Activated CD8-positive, alpha-beta memory T cell treated with anti-CD3 and anti-CD28 coated beads for 36 hours (primary cell): ENCODE data around the gene PSMC1. TPM values are rescaled to one million over a fixed set of nuclear protein-coding genes. Genes with fewer than 3 reads are reported as not detected.

Experiments used
- CTCF ChIA-PET: fragments of 350-600 bp; sonication (Branson Sonifier 250); formaldehyde crosslinking; loops from one replicate; lab custom pipeline; 2021; ENCODE audit warnings: antibody characterized with exemption; lab: Charles Lee
- POLR2A ChIA-PET: fragments of 350-600 bp; sonication (Branson Sonifier 250); formaldehyde crosslinking; loops from one replicate; lab custom pipeline; 2021; ENCODE audit warnings: antibody characterized with exemption; lab: Charles Lee
- total RNA-seq, 2 experiments: library from RNA; stranded (reverse); gene quantifications; one replicate each; pipeline ENCODE4 v1.2.3, GENCODE V29; 2021

Gene PSMC1
- total RNA-seq, 2 experiments from 2014 or later = 126 to 152 TPM

- ChIA-PET CTCF (no interaction called here), POLR2A (no interaction called here)
These were observed 40.3 kb downstream of the PSMC1 start for GRCh38 chr14:90296641-90297040.

GRCh38 chr14:90297876-90298629 lies 41.7 kb downstream of the PSMC1 start:
- CTCF ChIA-PET = interaction anchor here (0.7 kb wide), 1 partner anchor 1053 kb away, joined by 3 read pairs; no protein-coding TSS in a partner anchor
- POLR2A ChIA-PET = no interaction called here

- CTCF ChIA-PET = no interaction called here
- POLR2A ChIA-PET = no interaction called here
These were observed 43.1 kb downstream of the PSMC1 start for GRCh38 chr14:90299408-90299807.

- ChIA-PET POLR2A (no interaction called here), CTCF (no interaction called here)
These were observed 44.3 kb downstream of the PSMC1 start for GRCh38 chr14:90300611-90301047.

- ChIA-PET POLR2A (no interaction called here), CTCF (interaction anchor here (0.6 kb wide), 1 partner anchor 15 kb away, joined by 3 read pairs; no protein-coding TSS in a partner anchor)
These were observed 44.8 kb downstream of the PSMC1 start for GRCh38 chr14:90301122-90301521.

GRCh38 chr14:90301668-90302090 lies 45.3 kb downstream of the PSMC1 start:
- ChIA-PET CTCF (interaction anchor here (0.6 kb wide), 2 partner anchors 14 to 207 kb away, joined by 3 read pairs; no protein-coding TSS in a partner anchor), POLR2A (no interaction called here)

GRCh38 chr14:90302529-90303303 lies 46.4 kb downstream of the PSMC1 start:
- ChIA-PET CTCF (no interaction called here), POLR2A (no interaction called here)

- POLR2A ChIA-PET = no interaction called here
These were observed 47.1 kb downstream of the PSMC1 start for GRCh38 chr14:90303473-90303872.

GRCh38 chr14:90304502-90304901 lies 48.1 kb downstream of the PSMC1 start:
- ChIA-PET POLR2A (no interaction called here), CTCF (no interaction called here)

More at GRCh38 chr14:90303473-90303872, 47.1 kb downstream of the PSMC1 start:
- CTCF ChIA-PET = no interaction called here

GRCh38 chr14:90305176-90305601 lies 48.8 kb downstream of the PSMC1 start:
- ChIA-PET POLR2A (no interaction called here), CTCF (no interaction called here)

- POLR2A ChIA-PET = no interaction called here
These were observed 52.2 kb downstream of the PSMC1 start for GRCh38 chr14:90308561-90308960.

GRCh38 chr14:90317286-90317685 lies 60.9 kb downstream of the PSMC1 start:
- POLR2A ChIA-PET = no interaction called here
- CTCF ChIA-PET = interaction anchor here (0.8 kb wide), 1 partner anchor 380 kb away, joined by 3 read pairs; no protein-coding TSS in a partner anchor

More at GRCh38 chr14:90308561-90308960, 52.2 kb downstream of the PSMC1 start:
- CTCF ChIA-PET = interaction anchor here (0.6 kb wide), 1 partner anchor 51 kb away, joined by 3 read pairs; no protein-coding TSS in a partner anchor

GRCh38 chr14:90318016-90318415 lies 61.7 kb downstream of the PSMC1 start:
- ChIA-PET CTCF (no interaction called here), POLR2A (no interaction called here)

- POLR2A ChIA-PET = interaction anchor here (0.6 kb wide), 1 partner anchor 30 kb away, joined by 3 read pairs; no protein-coding TSS in a partner anchor
- CTCF ChIA-PET = interaction anchor here (0.9 kb wide), 1 partner anchor 9 kb away, joined by 3 read pairs; no protein-coding TSS in a partner anchor
These were observed 62.8 kb downstream of the PSMC1 start for GRCh38 chr14:90319173-90319572.

- ChIA-PET POLR2A (interaction anchor here (0.6 kb wide), 1 partner anchor 29 kb away, joined by 3 read pairs; no protein-coding TSS in a partner anchor), CTCF (interaction anchor here (0.6 to 0.9 kb wide), 2 partner anchors 10 to 89 kb away, joined by 3 read pairs; no protein-coding TSS in a partner anchor)
These were observed 63.5 kb downstream of the PSMC1 start for GRCh38 chr14:90319634-90320541.

GRCh38 chr14:90321891-90322290 lies 65.5 kb downstream of the PSMC1 start:
- ChIA-PET CTCF (no interaction called here), POLR2A (no interaction called here)
